GM10266 (cell line): ENCODE results near the gene CACNB3.
"Not testable (repeated sequence)": the region's sequence is repeated elsewhere in the genome, so short reads cannot be mapped to it uniquely, and the experiment has no call there.

Experiments
- DNase-seq: peaks from one replicate; pipeline ENCODE4 v3.0.0; 2012; ENCODE audit errors: extremely low spot score
- CTCF ChIP-seq: IDR thresholded peaks from 2 replicates; pipeline ENCODE4 v1.5.1; 2012; ENCODE audit warnings: mild to moderate bottlenecking, low read depth; ENCODE audit not compliant: control insufficient read depth, insufficient read depth; ENCODE audit errors: missing control alignments

CACNB3 gene

GRCh38 chr12:48852734-48853688 lies 34.7 kb downstream of the CACNB3 start:
- peak; percentile 79 for DNase-seq
- TF ChIP-seq CTCF: peak; percentile 87

- TF ChIP-seq CTCF: no peak
- DNase-seq: no peak
Observed at GRCh38 chr12:48854488-48854887, 36.2 kb downstream of the CACNB3 start.

GRCh38 chr12:48854932-48855331 lies 36.6 kb downstream of the CACNB3 start:
- not testable (repeated sequence) for DNase-seq

GRCh38 chr12:48856379-48856778 lies 38.1 kb downstream of the CACNB3 start:
- DNase-seq: no peak
- no peak for TF ChIP-seq CTCF

GRCh38 chr12:48857278-48857994 lies 39.1 kb downstream of the CACNB3 start:
- DNase-seq: no peak
- no peak for TF ChIP-seq CTCF

- no peak for TF ChIP-seq CTCF
- no peak for DNase-seq
Observed at GRCh38 chr12:48858043-48858442, 39.7 kb downstream of the CACNB3 start.

GRCh38 chr12:48859607-48860006 lies 41.3 kb downstream of the CACNB3 start:
- no peak for TF ChIP-seq CTCF
- no peak for DNase-seq

GRCh38 chr12:48860236-48860635 lies 41.9 kb downstream of the CACNB3 start:
- not testable (repeated sequence) for DNase-seq
